Thyroid gland (tissue), 4 donors: ENCODE results near the gene DOK1.
A peak's percentile ranks its signal among the peaks of the same experiment; 100 is the strongest.

Source experiments
- POLR2A ChIP-seq, 2 donors: fragments of 450-650 bp; IDR thresholded peaks; one replicate each; pipeline ENCODE4 v1.6.1; 2017; ENCODE audit warnings: antibody characterized with exemption in 2 of 2, mild to moderate bottlenecking in 2 of 2, moderate library complexity in 1 of 2
- TF ChIP-seq, protein P1 (sequence below), 6 experiments: fragments of 200-600 bp in 3 of 6; fragments of 450-650 bp in 3 of 6; sonication (generic) in 3 of 6; IDR thresholded peaks; one replicate each; pipeline ENCODE4 v1.5.1; 2016 to 2019; ENCODE audit warnings: antibody characterized with exemption in 6 of 6, mild to moderate bottlenecking in 2 of 6, inconsistent platforms in 1 of 6, moderate library complexity in 1 of 6

DNA sequence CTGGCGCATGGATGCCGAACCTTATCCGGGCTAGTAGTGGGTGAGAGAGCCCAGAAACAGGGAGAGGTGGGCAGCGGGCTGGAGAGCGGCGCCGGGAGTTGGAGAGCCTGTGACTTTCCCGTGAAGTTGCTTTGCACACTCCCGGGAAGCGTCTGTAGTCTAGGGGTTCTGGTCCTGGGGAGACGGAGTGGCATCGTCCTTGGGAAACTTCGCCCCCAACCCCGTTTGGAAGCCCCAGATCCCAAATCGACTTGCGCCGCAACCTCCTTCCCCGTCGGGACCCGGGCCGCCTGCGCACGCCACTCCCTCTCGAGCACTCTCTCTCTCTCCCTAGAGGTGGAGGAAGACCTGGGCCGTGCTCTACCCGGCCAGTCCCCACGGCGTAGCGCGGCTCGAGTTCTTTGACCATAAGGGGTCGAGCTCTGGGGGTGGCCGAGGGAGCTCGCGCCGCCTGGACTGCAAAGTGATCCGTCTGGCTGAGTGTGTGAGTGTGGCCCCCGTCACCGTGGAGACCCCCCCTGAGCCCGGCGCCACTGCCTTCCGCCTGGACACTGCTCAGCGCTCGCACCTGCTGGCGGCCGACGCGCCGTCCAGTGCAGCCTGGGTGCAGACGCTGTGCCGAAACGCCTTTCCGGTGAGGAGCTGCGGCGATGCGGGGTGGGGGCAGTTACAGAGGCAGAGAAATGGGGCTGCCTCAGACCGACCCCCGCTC is 456 bp downstream of the DOK1 start:
- TF ChIP-seq, protein P1, sequence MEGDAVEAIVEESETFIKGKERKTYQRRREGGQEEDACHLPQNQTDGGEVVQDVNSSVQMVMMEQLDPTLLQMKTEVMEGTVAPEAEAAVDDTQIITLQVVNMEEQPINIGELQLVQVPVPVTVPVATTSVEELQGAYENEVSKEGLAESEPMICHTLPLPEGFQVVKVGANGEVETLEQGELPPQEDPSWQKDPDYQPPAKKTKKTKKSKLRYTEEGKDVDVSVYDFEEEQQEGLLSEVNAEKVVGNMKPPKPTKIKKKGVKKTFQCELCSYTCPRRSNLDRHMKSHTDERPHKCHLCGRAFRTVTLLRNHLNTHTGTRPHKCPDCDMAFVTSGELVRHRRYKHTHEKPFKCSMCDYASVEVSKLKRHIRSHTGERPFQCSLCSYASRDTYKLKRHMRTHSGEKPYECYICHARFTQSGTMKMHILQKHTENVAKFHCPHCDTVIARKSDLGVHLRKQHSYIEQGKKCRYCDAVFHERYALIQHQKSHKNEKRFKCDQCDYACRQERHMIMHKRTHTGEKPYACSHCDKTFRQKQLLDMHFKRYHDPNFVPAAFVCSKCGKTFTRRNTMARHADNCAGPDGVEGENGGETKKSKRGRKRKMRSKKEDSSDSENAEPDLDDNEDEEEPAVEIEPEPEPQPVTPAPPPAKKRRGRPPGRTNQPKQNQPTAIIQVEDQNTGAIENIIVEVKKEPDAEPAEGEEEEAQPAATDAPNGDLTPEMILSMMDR (IDR thresholded peaks at IDR 0.05), result peak in 2 of 6 experiments; percentile 5 to 15
- no peak for TF ChIP-seq POLR2A (IDR thresholded peaks at IDR 0.05)
